Activated CD4-positive, alpha-beta T cell treated with anti-CD3 and anti-CD28 coated beads, Interleukin-2, amount 10 ng/mL, durations not matched to agents 7 days and 5 days (primary cell): ENCODE results near the gene FLT1. TPM values are rescaled to one million over a fixed set of nuclear protein-coding genes. Genes with fewer than 3 reads are reported as not detected.

ENCODE experiments used
- CTCF ChIA-PET: fragments of 350-600 bp; sonication (Branson Sonifier 250); formaldehyde crosslinking; loops from one replicate; lab custom pipeline; 2021; ENCODE audit warnings: antibody characterized with exemption; lab: Charles Lee
- POLR2A ChIA-PET: fragments of 350-600 bp; sonication (Branson Sonifier 250); formaldehyde crosslinking; loops from one replicate; lab custom pipeline; 2021; ENCODE audit warnings: antibody characterized with exemption; lab: Charles Lee
- DNase-seq: peaks from one replicate; pipeline ENCODE4 v3.0.0-alpha.2; 2020
- H3K27ac Mint-ChIP-seq: one replicate; pipeline ENCODE4 v1.8.0; 2021; ENCODE audit warnings: mild to moderate bottlenecking, moderate library complexity, mixed read lengths
- H3K27me3 Mint-ChIP-seq: one replicate; pipeline ENCODE4 v1.8.0; 2021; ENCODE audit warnings: mixed read lengths
- H3K36me3 Mint-ChIP-seq: one replicate; pipeline ENCODE4 v1.8.0; 2021; ENCODE audit warnings: low read depth, mixed read lengths
- H3K4me1 Mint-ChIP-seq: one replicate; pipeline ENCODE4 v1.8.0; 2021; ENCODE audit warnings: mixed read lengths
- H3K4me3 Mint-ChIP-seq: one replicate; pipeline ENCODE4 v1.8.0; 2021; ENCODE audit warnings: mild to moderate bottlenecking, moderate library complexity, mixed read lengths
- H3K9me3 Mint-ChIP-seq: one replicate; pipeline ENCODE4 v1.8.0; 2021; ENCODE audit warnings: mixed read lengths
- total RNA-seq, 2 experiments: library from RNA; stranded (reverse); gene quantifications; one replicate each; pipeline ENCODE4 v1.2.3, GENCODE V29; 2021

FLT1 gene
- total RNA-seq, 2 experiments from 2014 or later = 0.32 to 0.71 TPM

GRCh38 chr13:28459911-28460310 is 35.0 kb downstream of the FLT1 start:
- no peak overlapping the region for H3K4me3 Mint-ChIP-seq
- no peak overlapping the region for H3K27ac Mint-ChIP-seq
- CTCF ChIA-PET = interaction anchor here (0.6 kb wide), 1 partner anchor 56 kb away, joined by 3 read pairs; no protein-coding TSS in a partner anchor
- H3K36me3 Mint-ChIP-seq = no peaks in the 10 kb centered on the region
- H3K27me3 Mint-ChIP-seq = peaks cover 7% of the 10 kb centered on the region
- no peaks in the 10 kb centered on the region for H3K9me3 Mint-ChIP-seq
- POLR2A ChIA-PET = no interaction called here
- DNase-seq = no peak
- H3K4me1 Mint-ChIP-seq = no peaks in the 10 kb centered on the region

DNA sequence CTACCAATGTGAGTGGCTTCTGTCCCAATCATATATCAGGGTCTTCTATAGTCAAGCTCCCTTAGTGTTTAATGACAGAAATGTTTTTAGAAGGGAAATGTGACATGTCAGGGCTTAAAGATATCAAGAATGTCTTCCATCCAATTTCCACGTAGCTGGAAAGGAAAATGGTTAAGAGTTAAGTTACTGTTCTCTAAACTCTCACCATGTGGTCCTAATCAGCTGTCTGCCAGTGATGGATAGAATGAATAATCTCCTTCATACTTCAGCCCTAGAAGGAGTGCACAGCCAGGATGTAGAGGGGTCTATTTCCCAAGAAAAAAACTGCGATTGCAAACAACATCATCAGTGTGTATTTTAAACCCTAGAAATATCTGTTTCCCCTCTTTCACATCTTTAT is 36.3 kb downstream of the FLT1 start:
- ChIA-PET POLR2A (no interaction called here), CTCF (no interaction called here)
- H3K36me3 Mint-ChIP-seq = no peaks in the 10 kb centered on the region
- peaks cover 8% of the 10 kb centered on the region for H3K27me3 Mint-ChIP-seq
- no peak overlapping the region for H3K27ac Mint-ChIP-seq
- no peak for DNase-seq
- H3K4me1 Mint-ChIP-seq = no peaks in the 10 kb centered on the region
- H3K9me3 Mint-ChIP-seq = no peaks in the 10 kb centered on the region
- H3K4me3 Mint-ChIP-seq = no peak overlapping the region

DNA sequence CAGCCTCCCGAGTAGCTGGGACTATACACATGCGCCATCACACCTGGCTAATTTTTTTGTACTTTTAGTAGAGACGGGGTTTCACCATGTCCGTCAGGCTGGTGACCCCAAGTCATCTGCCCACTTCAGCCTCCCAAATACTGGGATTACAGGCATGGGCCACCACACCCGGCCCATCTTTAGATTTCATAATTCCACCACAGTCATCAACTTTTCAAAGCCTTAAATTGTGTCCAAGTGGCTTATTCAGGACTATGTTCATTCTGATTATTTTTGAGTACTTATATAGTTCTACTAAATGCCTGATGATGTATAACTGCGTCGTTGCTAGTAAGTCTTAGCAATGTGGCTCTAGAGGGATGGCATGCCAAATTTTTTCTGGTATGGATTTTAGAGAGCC is 36.9 kb downstream of the FLT1 start:
- POLR2A ChIA-PET = no interaction called here
- H3K27me3 Mint-ChIP-seq = peaks cover 8% of the 10 kb centered on the region
- H3K9me3 Mint-ChIP-seq = no peaks in the 10 kb centered on the region
- no peaks in the 10 kb centered on the region for H3K4me1 Mint-ChIP-seq
- H3K4me3 Mint-ChIP-seq = no peak overlapping the region
- H3K36me3 Mint-ChIP-seq = no peaks in the 10 kb centered on the region
- CTCF ChIA-PET = no interaction called here
- DNase-seq = no peak
- H3K27ac Mint-ChIP-seq = no peak overlapping the region

- Mint-ChIP-seq H3K4me1 (no peaks in the 10 kb centered on the region), H3K27ac (no peak overlapping the region), H3K4me3 (no peak overlapping the region), H3K27me3 (peaks cover 8% of the 10 kb centered on the region), H3K36me3 (no peaks in the 10 kb centered on the region), H3K9me3 (no peaks in the 10 kb centered on the region)
- POLR2A ChIA-PET = no interaction called here
- DNase-seq = no peak
- CTCF ChIA-PET = interaction anchor here (0.7 kb wide), 1 partner anchor 23 kb away, joined by 3 read pairs; no protein-coding TSS in a partner anchor
Observed at GRCh38 chr13:28457521-28457920, 37.4 kb downstream of the FLT1 start.

DNA sequence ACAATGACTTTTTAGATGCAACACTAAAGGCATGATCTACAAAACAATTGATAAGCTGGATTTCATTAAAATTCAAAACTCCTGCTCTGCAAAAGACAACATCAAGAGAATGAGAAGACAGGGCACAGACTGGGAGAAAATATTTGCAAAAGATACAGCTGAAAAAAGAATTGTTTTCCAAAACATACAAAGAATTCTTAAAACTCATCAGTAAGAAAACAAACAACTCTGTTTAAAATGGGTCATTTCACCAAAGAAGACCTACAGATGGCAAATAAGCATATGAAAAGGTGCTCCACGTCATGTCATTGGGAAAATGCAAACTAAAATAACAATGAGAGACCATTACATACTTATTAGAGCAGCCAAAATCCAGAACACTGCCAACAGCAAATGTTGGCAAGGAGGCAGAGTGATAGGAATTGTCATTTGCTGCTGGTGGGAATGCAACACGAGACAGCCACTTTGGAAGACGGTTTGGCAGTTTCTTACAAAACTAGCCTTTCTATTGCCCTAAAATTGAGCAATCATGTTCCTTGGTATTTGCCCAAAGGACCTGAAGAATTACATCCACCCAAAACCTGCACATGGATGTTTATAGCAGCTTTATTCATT is 39.2 kb downstream of the FLT1 start:
- no peak overlapping the region for H3K4me3 Mint-ChIP-seq
- no peaks in the 10 kb centered on the region for H3K4me1 Mint-ChIP-seq
- H3K9me3 Mint-ChIP-seq = no peaks in the 10 kb centered on the region
- peaks cover 8% of the 10 kb centered on the region for H3K27me3 Mint-ChIP-seq
- no peak for DNase-seq
- CTCF ChIA-PET = no interaction called here
- no peak overlapping the region for H3K27ac Mint-ChIP-seq
- POLR2A ChIA-PET = no interaction called here
- no peaks in the 10 kb centered on the region for H3K36me3 Mint-ChIP-seq

GRCh38 chr13:28452755-28453154 is 42.2 kb downstream of the FLT1 start:
- Mint-ChIP-seq H3K36me3 (no peaks in the 10 kb centered on the region), H3K4me3 (no peak overlapping the region), H3K9me3 (peaks cover 3% of the 10 kb centered on the region), H3K27ac (no peak overlapping the region), H3K27me3 (peaks cover 8% of the 10 kb centered on the region), H3K4me1 (no peaks in the 10 kb centered on the region)
- no peak for DNase-seq
- ChIA-PET POLR2A (no interaction called here), CTCF (no interaction called here)

- ChIA-PET CTCF (no interaction called here), POLR2A (no interaction called here)
- no peak overlapping the region for H3K27ac Mint-ChIP-seq
- H3K36me3 Mint-ChIP-seq = no peaks in the 10 kb centered on the region
- peaks cover 8% of the 10 kb centered on the region for H3K27me3 Mint-ChIP-seq
- no peak for DNase-seq
- H3K9me3 Mint-ChIP-seq = peaks cover 3% of the 10 kb centered on the region
- no peaks in the 10 kb centered on the region for H3K4me1 Mint-ChIP-seq
- H3K4me3 Mint-ChIP-seq = no peak overlapping the region
Observed at GRCh38 chr13:28451482-28452217, 43.3 kb downstream of the FLT1 start.

DNA sequence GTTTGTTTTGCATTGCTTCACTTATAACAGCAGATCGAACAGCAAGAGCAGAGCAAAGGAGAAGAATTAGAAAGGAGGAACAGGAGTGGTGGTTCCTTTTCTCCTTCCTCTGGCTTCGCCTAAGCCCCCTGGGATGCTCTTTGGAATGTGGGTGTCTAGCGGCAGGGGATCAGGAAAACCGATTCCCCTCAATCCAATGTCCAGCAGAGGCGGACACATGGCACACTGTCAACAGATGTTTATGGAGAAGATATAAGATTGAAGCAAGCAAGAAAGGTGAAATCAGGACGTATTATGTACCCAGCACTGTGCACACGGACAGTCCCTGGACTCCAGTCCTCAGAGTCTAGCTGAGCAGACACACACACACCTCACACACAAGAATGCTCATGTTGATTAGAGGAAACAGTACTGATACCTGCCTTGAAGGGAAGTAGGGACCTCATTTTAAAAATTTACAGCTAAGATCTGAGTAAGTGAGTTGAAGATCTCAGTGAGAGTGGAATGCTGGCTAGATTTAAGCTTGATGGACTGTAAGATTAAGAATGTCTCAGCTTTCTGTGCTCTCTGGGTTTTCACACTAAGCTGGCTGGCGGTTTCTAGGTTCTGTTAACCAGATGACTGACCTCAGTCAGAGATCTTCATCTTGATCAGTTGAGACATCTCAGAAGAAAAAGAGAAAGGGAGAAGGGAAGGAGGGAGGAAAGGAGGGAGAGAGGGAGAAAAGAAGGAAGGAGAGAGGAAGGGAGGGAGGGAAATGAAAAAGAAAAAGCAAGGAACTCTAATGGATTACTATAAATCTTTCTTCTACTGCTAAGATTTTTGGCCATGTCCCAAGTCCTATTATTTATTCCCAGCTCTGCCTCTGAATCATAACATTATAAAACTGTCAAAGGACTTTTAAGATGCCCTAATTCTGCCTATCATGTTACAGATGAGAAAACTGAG is 44.8 kb downstream of the FLT1 start:
- Mint-ChIP-seq H3K9me3 (peaks cover 5% of the 10 kb centered on the region), H3K4me3 (no peak overlapping the region), H3K4me1 (no peaks in the 10 kb centered on the region), H3K36me3 (peaks cover 2% of the 10 kb centered on the region), H3K27me3 (peaks cover 4% of the 10 kb centered on the region), H3K27ac (no peak overlapping the region)
- no peak for DNase-seq
- ChIA-PET CTCF (interaction anchor here (0.6 to 0.7 kb wide), 2 partner anchors 190 to 1428 kb away, joined by 3 to 4 read pairs; no protein-coding TSS in a partner anchor), POLR2A (no interaction called here)

- ChIA-PET CTCF (no interaction called here), POLR2A (no interaction called here)
- Mint-ChIP-seq H3K9me3 (peaks cover 7% of the 10 kb centered on the region), H3K27me3 (peaks cover 3% of the 10 kb centered on the region), H3K4me1 (no peaks in the 10 kb centered on the region), H3K27ac (no peak overlapping the region), H3K4me3 (no peak overlapping the region), H3K36me3 (peaks cover 2% of the 10 kb centered on the region)
- no peak for DNase-seq
Observed at GRCh38 chr13:28448651-28449358, 46.1 kb downstream of the FLT1 start.

GRCh38 chr13:28447989-28448388 is 46.9 kb downstream of the FLT1 start:
- Mint-ChIP-seq H3K4me1 (no peaks in the 10 kb centered on the region), H3K27ac (no peak overlapping the region), H3K4me3 (no peak overlapping the region), H3K9me3 (peaks cover 8% of the 10 kb centered on the region), H3K36me3 (peaks cover 2% of the 10 kb centered on the region), H3K27me3 (peaks cover 3% of the 10 kb centered on the region)
- DNase-seq = no peak
- ChIA-PET POLR2A (no interaction called here), CTCF (no interaction called here)

DNA sequence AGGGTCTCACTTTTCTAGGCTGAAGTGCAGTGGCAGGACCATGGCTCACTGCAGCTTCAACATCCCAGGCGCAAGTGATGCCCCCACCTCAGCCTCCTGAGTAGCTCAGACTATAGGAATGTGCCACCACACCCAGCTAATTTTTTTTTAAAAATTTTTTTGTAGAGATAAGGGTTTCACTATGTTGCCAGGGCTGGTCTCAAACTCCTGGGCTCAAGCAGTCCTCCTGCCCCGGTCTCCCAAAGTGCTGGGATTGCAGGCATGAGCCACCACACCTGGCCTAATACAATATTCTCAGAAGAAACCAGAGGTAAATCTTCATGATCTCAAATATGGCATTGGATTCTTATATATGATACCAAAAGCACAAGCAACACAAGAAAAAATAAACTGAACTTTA is 47.7 kb downstream of the FLT1 start:
- H3K27me3 Mint-ChIP-seq = peaks cover 6% of the 10 kb centered on the region
- no peak overlapping the region for H3K27ac Mint-ChIP-seq
- ChIA-PET POLR2A (no interaction called here), CTCF (no interaction called here)
- peaks cover 2% of the 10 kb centered on the region for H3K36me3 Mint-ChIP-seq
- H3K4me1 Mint-ChIP-seq = no peaks in the 10 kb centered on the region
- no peak overlapping the region for H3K4me3 Mint-ChIP-seq
- DNase-seq = no peak
- peaks cover 11% of the 10 kb centered on the region for H3K9me3 Mint-ChIP-seq

GRCh38 chr13:28442839-28443238 is 52.1 kb downstream of the FLT1 start:
- no peak overlapping the region for H3K4me3 Mint-ChIP-seq
- H3K4me1 Mint-ChIP-seq = no peaks in the 10 kb centered on the region
- DNase-seq = no peak
- H3K27me3 Mint-ChIP-seq = peaks cover 6% of the 10 kb centered on the region
- ChIA-PET CTCF (no interaction called here), POLR2A (no interaction called here)
- H3K9me3 Mint-ChIP-seq = peaks cover 10% of the 10 kb centered on the region
- H3K36me3 Mint-ChIP-seq = peaks cover 2% of the 10 kb centered on the region
- H3K27ac Mint-ChIP-seq = no peak overlapping the region
